SK-N-SH treated with all-trans-retinoic acid at 6 μM for 48 hours (cell line): ENCODE measurements around the gene BCL2L13.

Experiments
- BACH2 ChIP-seq: fragments of 250-450 bp; sonication (Bioruptor Pico); IDR thresholded peaks from 2 replicates; pipeline ENCODE4 v1.9.0; 2021; ENCODE audit warnings: mild to moderate bottlenecking, borderline replicate concordance
- ISL1 ChIP-seq: fragments of 250-450 bp; sonication (Bioruptor Pico); IDR thresholded peaks from 2 replicates; pipeline ENCODE4 v2.1.2; 2022; ENCODE audit warnings: mild to moderate bottlenecking, moderate library complexity
- OSR1 ChIP-seq: fragments of 250-450 bp; sonication (Bioruptor Pico); IDR thresholded peaks from 2 replicates; pipeline ENCODE4 v1.8.0; 2022; ENCODE audit warnings: moderate library complexity, mild to moderate bottlenecking, inconsistent platforms
- PATZ1 ChIP-seq: fragments of 250-450 bp; sonication (Bioruptor Pico); IDR thresholded peaks from 2 replicates; pipeline ENCODE4 v1.8.0; 2020; ENCODE audit warnings: mild to moderate bottlenecking, moderate library complexity, borderline replicate concordance
- POU6F1 ChIP-seq: fragments of 250-450 bp; sonication (Bioruptor Pico); IDR thresholded peaks from 2 replicates; pipeline ENCODE4 v1.8.0; 2021; ENCODE audit warnings: low read depth, mild to moderate bottlenecking, moderate library complexity, borderline replicate concordance
- ZFP3 ChIP-seq: fragments of 250-450 bp; sonication (Bioruptor Pico); IDR thresholded peaks from 2 replicates; pipeline ENCODE4 v1.5.0; 2020; ENCODE audit warnings: mild to moderate bottlenecking, moderate library complexity
- ZNF70 ChIP-seq: fragments of 450-650 bp; formaldehyde crosslinking; IDR thresholded peaks from 2 replicates; pipeline ENCODE4 v1.5.0; 2020; ENCODE audit warnings: mild to moderate bottlenecking, moderate library complexity
- ZNF8 ChIP-seq: fragments of 450-650 bp; formaldehyde crosslinking; IDR thresholded peaks from 2 replicates; pipeline ENCODE4 v1.5.0; 2020; ENCODE audit warnings: mild to moderate bottlenecking, moderate library complexity

- no peak for TF ChIP-seq ZNF70
- no peak for TF ChIP-seq ZNF8 (CRISPR knock-in tag)
- no peak for TF ChIP-seq POU6F1
- no peak for TF ChIP-seq OSR1 (CRISPR knock-in tag)
- no peak for TF ChIP-seq PATZ1 (CRISPR knock-in tag)
- TF ChIP-seq BACH2 (CRISPR knock-in tag) = no peak
- TF ChIP-seq ZFP3 (CRISPR knock-in tag) = no peak
- no peak for TF ChIP-seq ISL1 (CRISPR knock-in tag)
Measured at GRCh38 chr22:17707526-17707925, 69.0 kb downstream of the BCL2L13 start.
